ENCODE results near the gene RNF180.

GRCh38 chr5:64214132-64214531 lies 48.5 kb downstream of the RNF180 start:
- no peak for TF ChIP-seq EP300 (IDR thresholded peaks at IDR 0.05)
- no peak for TF ChIP-seq CTCF (IDR thresholded peaks at IDR 0.05)
